NCI-H526 treated with DMSO at 0.1 percent for 48 hours (cell line): Measurements from ENCODE around the gene HOXA10.

Experiments used
- DNase-seq: peaks from one replicate; lab custom pipeline; 2025; lab: John Stamatoyannopoulos, UW

Gene HOXA10

DNA sequence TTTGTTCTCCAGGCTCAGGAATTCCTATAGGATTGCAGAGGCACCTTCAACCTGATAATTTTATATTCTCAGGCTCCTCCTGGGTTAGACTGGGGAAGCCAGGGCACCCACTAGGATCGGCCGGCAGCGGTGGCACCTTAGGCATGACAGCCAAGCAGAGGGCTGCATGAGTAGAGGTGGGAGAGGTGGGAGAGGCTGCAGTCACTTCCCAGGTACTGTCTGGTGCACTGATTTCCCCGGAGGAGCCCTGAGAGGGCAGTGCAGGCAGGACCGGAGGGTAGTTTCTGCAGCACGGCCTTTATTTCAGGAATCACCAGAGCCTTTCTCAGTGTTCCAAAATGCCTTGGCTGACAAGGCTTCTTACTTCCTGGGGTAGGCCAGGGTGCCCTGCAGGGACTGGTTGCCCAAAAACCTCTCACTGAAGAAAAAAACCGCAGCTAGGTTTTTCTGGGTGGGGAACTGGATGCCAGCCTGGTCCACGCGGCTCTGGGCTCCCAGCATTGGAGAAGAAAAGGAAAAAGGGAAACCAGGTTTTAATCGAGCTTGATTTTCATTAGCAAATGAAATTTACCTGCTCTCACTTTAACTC is 29.3 kb upstream of the HOXA10 start:
- no peak for DNase-seq

DNA sequence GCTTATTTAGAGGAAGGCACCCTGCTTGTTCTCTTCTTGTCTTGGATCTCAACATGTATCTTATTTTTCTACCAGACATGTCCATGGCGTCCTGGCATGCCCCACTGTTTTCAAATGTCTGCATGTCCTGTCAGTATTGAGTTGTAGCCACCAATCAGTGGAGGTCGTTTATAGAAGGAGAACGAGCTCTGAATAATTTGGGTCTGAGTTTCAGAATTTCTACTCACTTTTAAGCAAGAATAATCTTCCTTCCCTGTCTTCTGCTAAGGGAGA is 28.7 kb upstream of the HOXA10 start:
- no peak for DNase-seq

DNA sequence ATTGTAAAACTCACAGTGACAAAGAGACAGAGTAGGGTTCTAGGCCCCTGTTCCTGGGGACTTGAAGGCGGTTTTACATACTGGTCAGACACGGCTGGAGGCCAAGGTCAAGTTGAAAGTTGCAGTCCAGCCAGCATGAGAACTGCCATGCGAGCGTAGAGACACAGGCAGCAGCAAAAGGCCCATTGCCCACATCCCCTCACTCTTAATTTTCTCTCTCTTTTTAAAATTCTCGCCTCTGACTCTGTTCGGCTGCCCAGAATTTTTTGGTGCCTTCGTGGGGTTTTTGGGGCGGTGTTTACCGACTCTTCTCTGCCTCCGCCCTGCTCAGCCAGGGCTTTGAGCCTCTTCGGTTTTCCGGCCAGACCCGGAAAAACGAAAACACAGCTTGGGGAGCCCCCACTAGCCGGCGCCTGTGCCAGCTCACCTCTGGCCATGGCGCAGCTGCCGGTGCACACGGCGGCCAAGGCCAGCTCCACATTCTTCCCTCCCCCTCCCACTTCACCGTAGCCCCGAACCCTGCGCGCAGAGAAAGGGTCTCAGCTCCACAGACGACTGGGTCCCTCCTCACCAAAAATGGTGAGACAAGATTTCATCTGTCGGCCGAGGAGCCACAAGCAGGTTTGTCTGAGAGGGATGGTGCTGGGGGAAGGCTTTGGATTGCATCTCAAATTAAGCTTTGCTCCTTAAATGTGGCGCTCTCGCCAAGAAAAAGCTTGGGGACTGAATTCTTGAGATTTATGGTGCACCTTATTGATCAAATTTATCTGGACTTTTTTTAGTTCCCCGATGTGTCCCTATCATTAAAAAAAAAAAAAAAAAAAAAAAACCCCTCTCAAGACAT is 28.1 kb upstream of the HOXA10 start:
- no peak for DNase-seq

DNA sequence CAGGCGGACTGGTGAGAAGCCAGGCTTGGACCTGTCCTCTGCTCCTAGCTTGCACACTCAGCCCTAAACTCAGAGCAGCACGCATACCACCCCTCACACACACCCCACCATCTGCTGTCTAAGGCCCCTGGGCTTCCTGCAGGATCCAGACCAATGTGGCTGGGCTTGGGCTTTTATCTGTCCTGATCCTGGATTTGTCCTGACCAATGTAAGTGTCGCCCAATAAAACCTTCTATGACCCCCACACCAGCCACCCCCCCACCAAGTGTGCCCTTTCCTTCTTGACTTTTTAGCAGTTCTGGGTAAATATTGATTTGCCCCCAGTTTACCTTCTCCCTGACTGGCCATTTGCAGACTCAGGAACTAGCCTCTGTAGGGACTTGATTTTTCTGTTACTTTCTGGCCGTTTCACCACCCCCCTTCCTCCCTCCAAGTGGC is 27.5 kb upstream of the HOXA10 start:
- DNase-seq, result no peak

DNA sequence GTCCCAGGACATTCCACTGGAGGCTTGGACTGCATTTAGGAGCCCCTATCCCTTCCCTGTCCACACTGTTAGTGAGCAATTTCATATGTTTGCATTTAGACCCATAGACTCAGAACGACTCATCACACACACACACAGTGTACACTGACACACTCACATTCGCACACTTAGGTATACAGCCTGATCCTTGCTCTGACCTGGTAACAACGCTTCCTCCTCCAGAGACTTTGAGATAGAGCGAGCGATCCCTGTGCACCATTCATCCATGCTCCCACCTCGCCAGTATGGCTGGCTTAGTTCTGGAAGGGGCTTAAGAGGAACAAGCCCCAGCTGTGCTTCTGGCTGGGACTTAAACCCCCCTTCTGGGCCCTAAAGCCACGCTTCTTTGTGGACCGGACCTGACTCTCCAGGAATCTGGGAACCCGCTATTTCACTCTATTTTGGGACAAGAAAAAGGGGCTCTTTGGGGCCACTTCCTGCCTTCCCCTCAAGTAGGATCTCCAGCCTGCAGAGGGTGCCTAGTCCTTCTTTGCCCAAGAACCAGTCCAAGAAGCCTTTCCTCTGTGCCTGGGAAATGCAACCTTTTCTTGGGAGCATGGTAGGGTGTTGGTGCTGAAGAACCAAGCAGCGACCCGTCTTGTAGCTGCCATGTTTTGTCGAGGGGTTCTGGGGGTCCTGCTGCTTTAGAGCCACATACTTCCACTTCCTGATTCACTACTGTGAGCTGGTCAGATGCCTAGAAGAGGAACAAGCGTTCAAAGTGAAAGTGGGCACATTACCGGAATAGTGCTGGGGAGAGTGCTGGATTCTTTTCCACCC is 26.9 kb upstream of the HOXA10 start:
- DNase-seq, result no peak

GRCh38 chr7:27199849-27200760 is 26.0 kb upstream of the HOXA10 start, which contains the start of gene HOXA13:
Gene HOXA13, minus strand, starts transcription at chr7:27200091. Its CDS starts 14 bp downstream, at chr7:27200077.
- DNase-seq, result no peak

DNA sequence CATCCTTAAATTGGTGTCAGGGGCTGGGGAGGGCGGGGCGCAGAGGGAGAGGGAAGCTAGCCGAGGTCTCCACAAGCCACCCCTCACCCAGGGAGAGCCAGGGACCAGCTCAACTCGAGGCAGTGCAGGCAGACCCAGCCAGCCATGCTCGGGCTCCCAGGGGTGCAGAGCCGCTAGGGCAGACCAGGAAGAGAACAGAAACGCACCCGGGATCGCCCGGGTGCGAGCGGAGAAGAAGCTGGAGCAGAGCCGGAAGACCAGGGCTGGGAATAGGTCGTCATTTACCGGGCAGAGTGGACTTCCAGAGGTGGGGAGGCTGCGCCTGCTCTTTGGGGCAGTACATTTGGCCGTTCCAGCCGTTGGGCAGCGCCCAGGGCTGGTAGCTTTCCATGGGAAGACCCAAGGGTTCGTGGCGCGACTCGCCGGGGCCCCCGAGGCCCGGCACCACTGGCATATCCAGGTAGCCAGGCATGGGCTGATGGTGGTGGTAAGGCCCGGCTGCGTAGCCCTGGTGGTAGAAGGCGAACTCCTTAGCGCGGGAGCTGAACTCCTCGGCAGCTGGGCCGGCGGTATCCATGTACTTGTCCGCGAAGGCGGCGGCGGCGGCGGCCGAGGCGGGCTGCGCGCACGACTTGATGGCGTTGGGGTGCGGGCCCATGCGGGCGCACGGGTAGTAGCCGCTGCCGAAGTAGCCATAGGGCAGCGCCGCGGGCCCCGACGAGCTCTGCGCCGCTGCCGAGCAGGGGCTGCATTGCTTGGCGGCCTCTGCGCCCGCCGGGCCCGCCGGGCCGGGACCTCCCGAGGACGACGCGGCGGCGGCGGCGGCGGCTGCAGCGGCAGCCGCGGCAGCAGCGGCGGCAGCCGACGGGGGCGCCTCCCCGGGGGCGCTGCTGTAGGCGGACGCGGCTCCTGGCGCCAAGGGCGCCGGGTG is 25.0 kb upstream of the HOXA10 start:
- no peak for DNase-seq

GRCh38 chr7:27198138-27198841 is 24.2 kb upstream of the HOXA10 start:
- no peak for DNase-seq

DNA sequence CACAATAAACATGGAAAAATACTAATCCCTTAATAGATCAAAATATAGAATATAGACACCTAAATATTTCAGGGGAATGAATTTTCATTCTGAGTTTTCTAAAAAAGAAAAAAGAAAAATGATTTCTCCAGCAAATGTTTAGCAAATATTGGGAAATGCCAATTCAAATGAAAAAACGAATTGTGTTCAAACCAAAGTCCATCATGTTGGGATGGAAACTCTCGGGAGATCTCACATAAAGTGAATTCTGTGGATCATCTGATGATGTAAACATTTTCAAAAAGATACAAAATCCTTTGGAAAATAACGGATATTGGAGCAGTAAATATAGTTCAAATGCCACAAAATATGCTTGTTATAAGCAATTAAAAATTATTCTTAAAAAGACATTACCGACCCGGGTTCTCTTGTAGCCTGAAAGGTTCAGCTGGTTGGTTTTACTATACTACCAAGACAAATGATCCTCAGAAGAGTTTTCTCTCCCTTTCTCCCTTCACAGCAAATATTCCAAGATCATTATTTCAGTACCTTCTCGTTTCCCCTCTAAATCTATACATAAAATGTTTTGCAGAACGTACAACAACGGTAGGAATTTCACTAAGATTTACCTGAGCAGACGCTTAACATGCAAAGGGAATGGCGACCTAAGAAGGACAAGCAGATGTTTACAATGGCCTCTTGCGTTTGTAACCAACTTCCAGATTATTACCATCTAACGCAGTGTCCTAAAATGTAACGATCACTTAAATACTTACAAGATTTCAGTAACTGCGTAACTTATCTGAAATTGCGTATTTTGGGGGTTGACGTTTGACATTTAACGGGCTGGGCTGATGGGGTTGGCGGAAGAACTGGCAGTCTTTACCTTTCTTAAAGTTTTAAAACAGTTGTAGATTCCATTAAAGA is 23.3 kb upstream of the HOXA10 start:
- DNase-seq, result no peak

GRCh38 chr7:27196287-27196767 is 22.2 kb upstream of the HOXA10 start:
- DNase-seq, result no peak

DNA sequence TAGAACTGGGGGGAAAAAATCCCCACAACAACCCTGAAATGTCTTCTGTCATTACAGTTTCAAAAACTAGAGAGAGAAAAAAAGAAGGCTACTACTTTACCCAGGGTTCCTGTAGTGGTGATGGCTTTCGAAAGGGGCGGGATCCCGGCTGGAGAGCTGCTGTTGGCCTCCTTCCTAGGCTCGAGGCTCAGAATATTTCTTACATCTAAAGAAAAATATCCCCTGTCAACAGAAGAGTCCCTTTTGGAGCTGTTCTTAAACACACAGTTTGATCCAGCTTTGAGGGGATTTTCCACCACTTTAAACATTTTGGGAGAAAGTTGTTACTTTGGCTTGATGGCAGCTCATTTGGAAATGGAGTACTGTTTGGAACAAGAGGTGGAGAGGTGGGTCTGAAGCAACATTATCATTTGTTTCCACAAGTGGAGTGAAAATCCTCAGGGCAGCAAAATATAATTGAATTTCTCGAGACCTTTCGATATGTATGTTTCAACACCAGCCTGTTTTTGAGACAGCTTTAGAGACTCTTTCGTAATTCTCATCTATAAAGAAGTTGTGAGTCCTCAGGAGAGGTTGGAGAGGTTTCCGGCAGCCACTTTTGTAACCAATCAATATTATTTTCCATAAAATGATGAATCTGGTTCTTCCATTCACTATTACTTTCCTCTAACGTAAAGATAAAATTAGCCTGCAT is 20.7 kb upstream of the HOXA10 start:
- DNase-seq, result no peak

- DNase-seq, result no peak
Observed at GRCh38 chr7:27194002-27194352, 19.9 kb upstream of the HOXA10 start.

GRCh38 chr7:27193335-27194001 is 19.3 kb upstream of the HOXA10 start:
- DNase-seq, result no peak

DNA sequence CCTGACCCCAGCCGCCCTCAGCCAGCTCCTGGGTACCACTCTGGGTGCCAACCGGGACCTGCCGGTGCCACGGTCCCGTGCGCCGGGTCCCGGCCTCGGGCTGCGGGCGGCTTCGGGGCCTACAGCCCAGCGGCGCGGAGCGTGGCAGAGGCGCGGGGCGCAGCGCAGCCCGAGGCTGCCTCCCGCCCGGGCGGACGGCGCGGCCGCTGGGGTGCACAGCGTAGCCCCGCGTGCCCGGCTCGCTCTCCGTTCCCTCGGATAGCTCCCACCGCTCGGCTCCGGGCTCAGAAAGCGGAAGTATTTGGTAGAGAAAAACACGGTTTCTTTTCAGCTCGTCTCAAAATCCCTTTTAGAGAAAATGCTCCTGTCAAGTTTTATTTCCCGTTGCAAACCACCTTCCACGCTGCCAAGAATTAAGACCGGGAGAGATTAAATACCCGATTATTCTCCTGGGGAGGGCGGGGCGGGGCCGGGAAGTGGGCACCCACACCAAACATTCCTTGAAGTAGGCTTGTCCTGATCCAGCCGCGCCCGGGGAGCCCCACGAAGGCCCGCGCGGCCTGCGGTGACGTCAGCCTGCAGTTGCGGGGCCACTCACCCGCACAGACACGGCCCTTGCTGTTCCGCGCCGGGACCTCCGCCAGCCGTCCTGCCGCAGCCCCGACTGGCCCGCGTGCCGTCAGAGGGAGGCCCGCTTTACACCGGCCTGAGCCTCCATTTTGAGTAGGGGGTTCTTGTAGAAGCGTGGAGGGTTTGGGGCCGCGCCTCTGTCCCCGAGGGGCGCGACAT is 18.6 kb upstream of the HOXA10 start:
- DNase-seq, result no peak

- no peak for DNase-seq
Observed at GRCh38 chr7:27191833-27192545, 17.9 kb upstream of the HOXA10 start.

- DNase-seq, result no peak
Observed at GRCh38 chr7:27191161-27191731, 17.1 kb upstream of the HOXA10 start.
